Measurements from ENCODE around the gene INSIG1. TPM values are rescaled to one million over a fixed set of nuclear protein-coding genes. Genes with fewer than 3 reads are reported as not detected.

The INSIG1 gene
- total and polyA plus RNA-seq, 2 of the 4 experiments (the other 2 are of a cell fraction) = 19.0 to 26.0 TPM

DNA sequence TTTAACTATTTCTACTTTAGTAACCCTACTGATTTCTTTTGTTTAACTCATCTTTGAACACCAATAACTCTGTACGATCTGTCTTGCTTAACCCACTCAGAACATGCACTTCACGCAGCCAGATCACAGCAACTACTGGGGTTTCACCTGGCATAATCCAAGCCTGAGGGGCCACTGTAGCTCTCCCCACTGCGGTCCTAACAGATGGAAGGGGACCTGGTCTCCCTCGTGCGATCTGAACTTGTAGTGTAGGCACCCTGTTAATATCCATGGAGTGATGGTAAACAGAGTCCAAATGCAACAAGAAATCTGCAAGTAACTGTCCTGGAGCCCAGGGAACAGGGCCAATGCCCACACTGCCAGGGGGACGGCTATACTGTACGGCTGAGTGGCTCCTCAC, 45.5 kb downstream of the INSIG1 start:
- no peak overlapping the region for H3K27ac ChIP-seq (ENCODE audit: insufficient read depth, low read length)
- H3K56ac ChIP-seq (ENCODE audit: extremely low read depth, insufficient read depth, low read length) = no peak overlapping the region
- DNase-seq = no peak
- 85% methylated on average over 3 of the region's 7 CpGs; no CpG with 5 or more reads in 1 of the 2 experiments for WGBS, 2 experiments (ENCODE audit: extremely low coverage in 2 of 2, insufficient read length in 1 of 2)
- H2BK15ac ChIP-seq (ENCODE audit: low read depth, low read length) = no peak overlapping the region
- H4K8ac ChIP-seq (ENCODE audit: low read depth in 2 of 2, low read length in 2 of 2) = no peak overlapping the region
- H3K9ac ChIP-seq (ENCODE audit: low read depth, low read length) = no peak overlapping the region
- peaks cover 7% of the 10 kb centered on the region for H3K27me3 ChIP-seq (ENCODE audit: control insufficient read depth, insufficient read depth, low read length)
- no peak overlapping the region for H2AFZ ChIP-seq (replicated peaks; ENCODE audit: low read length, poor library complexity)
- H4K5ac ChIP-seq (ENCODE audit: low read depth, low read length) = no peak overlapping the region
- ChIA-PET CTCF (no interaction called here), POLR2A (ENCODE audit: unreplicated experiment) (no interaction called here)
- intact Hi-C loops (cut with micrococcal nuclease) = loop anchor here (10.0 kb wide), 1 partner anchor 338 kb away; the partner anchor contains the start of gene PAXIP1
- H3K4me2 ChIP-seq (ENCODE audit: low read depth, low read length) = no peak overlapping the region
- in situ Hi-C loops (cut with MboI; ENCODE audit: low sequenced_read_pairs) = loop anchor here (10.0 kb wide), 2 partner anchors 148 to 418 kb away; no protein-coding TSS in a partner anchor
- H2AK9ac ChIP-seq (replicated peaks; ENCODE audit: low read depth, low read length, poor library complexity) = peak overlapping the region; percentile 65
- H2BK120ac ChIP-seq (ENCODE audit: low read depth, low read length) = no peak overlapping the region
- no peak overlapping the region for H3K23ac ChIP-seq (ENCODE audit: low read depth, low read length)
- H3K4me1 ChIP-seq (ENCODE audit: control insufficient read depth, insufficient read depth, low read length) = no peaks in the 10 kb centered on the region
- H3K4ac ChIP-seq (ENCODE audit: low read depth, low read length) = no peak overlapping the region
- ATAC-seq (ENCODE audit: low read depth) = no peak
- no peak overlapping the region for H2BK20ac ChIP-seq (ENCODE audit: low read depth, low read length)
- no peaks in the 10 kb centered on the region for H4K20me1 ChIP-seq (ENCODE audit: insufficient read depth, low read length)
- H2BK5ac ChIP-seq (ENCODE audit: low read depth, low read length, poor library complexity, severe bottlenecking) = no peak overlapping the region
- no peak for TF ChIP-seq RAD21 (IDR thresholded peaks at IDR 0.05; ENCODE audit: low read length)
- TF ChIP-seq MAFK (IDR thresholded peaks at IDR 0.05; ENCODE audit: low read depth, low read length) = no peak
- no peak for TF ChIP-seq MAZ (IDR thresholded peaks at IDR 0.05; ENCODE audit: borderline replicate concordance, low read depth, low read length)
- TF ChIP-seq RCOR1 (IDR thresholded peaks at IDR 0.05; ENCODE audit: insufficient replicate concordance, low read length) = no peak
- TF ChIP-seq FOS (IDR thresholded peaks at IDR 0.05; ENCODE audit: low read depth, low read length) = no peak
- TF ChIP-seq CHD1 (IDR thresholded peaks at IDR 0.05; ENCODE audit: low read depth, low read length) = no peak
- TF ChIP-seq, protein P1, sequence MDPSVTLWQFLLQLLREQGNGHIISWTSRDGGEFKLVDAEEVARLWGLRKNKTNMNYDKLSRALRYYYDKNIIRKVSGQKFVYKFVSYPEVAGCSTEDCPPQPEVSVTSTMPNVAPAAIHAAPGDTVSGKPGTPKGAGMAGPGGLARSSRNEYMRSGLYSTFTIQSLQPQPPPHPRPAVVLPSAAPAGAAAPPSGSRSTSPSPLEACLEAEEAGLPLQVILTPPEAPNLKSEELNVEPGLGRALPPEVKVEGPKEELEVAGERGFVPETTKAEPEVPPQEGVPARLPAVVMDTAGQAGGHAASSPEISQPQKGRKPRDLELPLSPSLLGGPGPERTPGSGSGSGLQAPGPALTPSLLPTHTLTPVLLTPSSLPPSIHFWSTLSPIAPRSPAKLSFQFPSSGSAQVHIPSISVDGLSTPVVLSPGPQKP (IDR thresholded peaks at IDR 0.05; ENCODE audit: borderline replicate concordance, low read depth, low read length) = no peak
- no peak for TF ChIP-seq POLR2A (IDR thresholded peaks at IDR 0.05; ENCODE audit: low read depth, low read length)
- TF ChIP-seq BHLHE40 (IDR thresholded peaks at IDR 0.05; ENCODE audit: low read depth, low read length) = no peak
- TF ChIP-seq RFX5 (IDR thresholded peaks at IDR 0.05; ENCODE audit: low read depth, low read length) = no peak
- no peak for TF ChIP-seq MXI1 (IDR thresholded peaks at IDR 0.05; ENCODE audit: borderline replicate concordance, low read depth, low read length)
- no peak for TF ChIP-seq SMC3 (IDR thresholded peaks at IDR 0.05; ENCODE audit: low read depth, low read length)
- TF ChIP-seq, protein P2, sequence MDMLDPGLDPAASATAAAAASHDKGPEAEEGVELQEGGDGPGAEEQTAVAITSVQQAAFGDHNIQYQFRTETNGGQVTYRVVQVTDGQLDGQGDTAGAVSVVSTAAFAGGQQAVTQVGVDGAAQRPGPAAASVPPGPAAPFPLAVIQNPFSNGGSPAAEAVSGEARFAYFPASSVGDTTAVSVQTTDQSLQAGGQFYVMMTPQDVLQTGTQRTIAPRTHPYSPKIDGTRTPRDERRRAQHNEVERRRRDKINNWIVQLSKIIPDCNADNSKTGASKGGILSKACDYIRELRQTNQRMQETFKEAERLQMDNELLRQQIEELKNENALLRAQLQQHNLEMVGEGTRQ (IDR thresholded peaks at IDR 0.05; ENCODE audit: low read depth, low read length) = no peak
- no peak for TF ChIP-seq NFE2L2 (IDR thresholded peaks at IDR 0.05; ENCODE audit: low read depth, low read length)
- TF ChIP-seq CEBPB (IDR thresholded peaks at IDR 0.05; ENCODE audit: low read depth, low read length) = no peak
- TF ChIP-seq, protein P3, sequence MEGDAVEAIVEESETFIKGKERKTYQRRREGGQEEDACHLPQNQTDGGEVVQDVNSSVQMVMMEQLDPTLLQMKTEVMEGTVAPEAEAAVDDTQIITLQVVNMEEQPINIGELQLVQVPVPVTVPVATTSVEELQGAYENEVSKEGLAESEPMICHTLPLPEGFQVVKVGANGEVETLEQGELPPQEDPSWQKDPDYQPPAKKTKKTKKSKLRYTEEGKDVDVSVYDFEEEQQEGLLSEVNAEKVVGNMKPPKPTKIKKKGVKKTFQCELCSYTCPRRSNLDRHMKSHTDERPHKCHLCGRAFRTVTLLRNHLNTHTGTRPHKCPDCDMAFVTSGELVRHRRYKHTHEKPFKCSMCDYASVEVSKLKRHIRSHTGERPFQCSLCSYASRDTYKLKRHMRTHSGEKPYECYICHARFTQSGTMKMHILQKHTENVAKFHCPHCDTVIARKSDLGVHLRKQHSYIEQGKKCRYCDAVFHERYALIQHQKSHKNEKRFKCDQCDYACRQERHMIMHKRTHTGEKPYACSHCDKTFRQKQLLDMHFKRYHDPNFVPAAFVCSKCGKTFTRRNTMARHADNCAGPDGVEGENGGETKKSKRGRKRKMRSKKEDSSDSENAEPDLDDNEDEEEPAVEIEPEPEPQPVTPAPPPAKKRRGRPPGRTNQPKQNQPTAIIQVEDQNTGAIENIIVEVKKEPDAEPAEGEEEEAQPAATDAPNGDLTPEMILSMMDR (conservative IDR thresholded peaks at IDR 0.05; ENCODE audit: low read depth, low read length) = no peak
- H3K36me3 ChIP-seq (ENCODE audit: control insufficient read depth, insufficient read depth, low read length) = no peaks in the 10 kb centered on the region
- dilution Hi-C loops (cut with HindIII; ENCODE audit: low sequenced_read_pairs, unreplicated experiment) = no loop called here
- H3K79me1 ChIP-seq (ENCODE audit: low read depth in 1 of 2, low read length in 2 of 2) = no peaks in the 10 kb centered on the region
- H3K9me3 ChIP-seq (ENCODE audit: control insufficient read depth, insufficient read depth, low read length) = no peaks in the 10 kb centered on the region
- no peak overlapping the region for H2AK5ac ChIP-seq (ENCODE audit: low read depth, low read length)
- H3K18ac ChIP-seq (ENCODE audit: low read depth, low read length) = no peak overlapping the region
- H3K9me1 ChIP-seq (ENCODE audit: insufficient read depth, low read length) = no peaks in the 10 kb centered on the region
- no peak overlapping the region for H4K91ac ChIP-seq (ENCODE audit: insufficient read depth, low read depth, low read length)
- H3K4me3 ChIP-seq (ENCODE audit: insufficient read depth, low read depth, low read length) = no peak overlapping the region
- BruUV-seq (replicated peaks) = no TSS peak
- no peak overlapping the region for H3K14ac ChIP-seq (replicated peaks; ENCODE audit: low read depth, low read length)

Data from IMR-90 (cell line).